Peyer's patch (tissue), 4 donors: ENCODE measurements around the gene MYCBPAP.
"Not testable (repeated sequence)": the region's sequence is repeated elsewhere in the genome, so short reads cannot be mapped to it uniquely, and the experiment has no call there.

Experiments used
- POLR2A ChIP-seq, 2 donors: fragments of 450-650 bp; IDR thresholded peaks; one replicate each; pipeline ENCODE4 v1.5.1; 2017; ENCODE audit warnings: antibody characterized with exemption in 2 of 2, mild to moderate bottlenecking in 2 of 2, moderate library complexity in 2 of 2
- TF ChIP-seq, protein P1 (sequence below), 6 experiments: fragments of 450-650 bp in 4 of 6; fragments of 200-600 bp in 2 of 6; sonication (generic) in 1 of 6; IDR thresholded peaks; one replicate each; pipeline ENCODE4 v1.5.1; 2017 to 2019; ENCODE audit warnings: antibody characterized with exemption in 6 of 6, mild to moderate bottlenecking in 3 of 6, moderate library complexity in 1 of 6

DNA sequence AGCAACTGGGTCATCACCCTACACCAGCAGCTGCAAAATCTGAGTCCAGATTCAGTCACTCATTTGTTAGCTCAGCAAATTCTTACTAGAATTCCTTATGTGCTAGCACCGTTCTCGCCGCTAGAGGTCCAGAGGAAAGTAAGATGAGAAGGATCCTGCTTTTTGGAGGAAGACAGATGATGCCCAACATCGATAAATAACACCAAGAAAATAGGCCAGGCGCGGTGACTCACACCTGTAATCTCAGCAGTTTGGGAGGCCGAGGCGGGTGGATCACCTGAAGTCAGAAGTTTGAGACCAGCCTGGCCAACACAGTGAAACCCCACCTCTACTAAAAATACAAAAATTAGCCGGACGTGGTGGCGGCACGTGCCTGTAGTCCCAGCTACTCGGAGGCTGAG, 35.5 kb upstream of the MYCBPAP start:
- TF ChIP-seq, protein P1, sequence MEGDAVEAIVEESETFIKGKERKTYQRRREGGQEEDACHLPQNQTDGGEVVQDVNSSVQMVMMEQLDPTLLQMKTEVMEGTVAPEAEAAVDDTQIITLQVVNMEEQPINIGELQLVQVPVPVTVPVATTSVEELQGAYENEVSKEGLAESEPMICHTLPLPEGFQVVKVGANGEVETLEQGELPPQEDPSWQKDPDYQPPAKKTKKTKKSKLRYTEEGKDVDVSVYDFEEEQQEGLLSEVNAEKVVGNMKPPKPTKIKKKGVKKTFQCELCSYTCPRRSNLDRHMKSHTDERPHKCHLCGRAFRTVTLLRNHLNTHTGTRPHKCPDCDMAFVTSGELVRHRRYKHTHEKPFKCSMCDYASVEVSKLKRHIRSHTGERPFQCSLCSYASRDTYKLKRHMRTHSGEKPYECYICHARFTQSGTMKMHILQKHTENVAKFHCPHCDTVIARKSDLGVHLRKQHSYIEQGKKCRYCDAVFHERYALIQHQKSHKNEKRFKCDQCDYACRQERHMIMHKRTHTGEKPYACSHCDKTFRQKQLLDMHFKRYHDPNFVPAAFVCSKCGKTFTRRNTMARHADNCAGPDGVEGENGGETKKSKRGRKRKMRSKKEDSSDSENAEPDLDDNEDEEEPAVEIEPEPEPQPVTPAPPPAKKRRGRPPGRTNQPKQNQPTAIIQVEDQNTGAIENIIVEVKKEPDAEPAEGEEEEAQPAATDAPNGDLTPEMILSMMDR (IDR thresholded peaks at IDR 0.05) = not testable (repeated sequence)
- not testable (repeated sequence) for TF ChIP-seq POLR2A (IDR thresholded peaks at IDR 0.05)
